ENCODE data around the gene TUBB2B. TPM values are rescaled to one million over a fixed set of nuclear protein-coding genes. Genes with fewer than 3 reads are reported as not detected.

TUBB2B gene
- total and polyA plus RNA-seq, 9 of the 15 experiments (the other 6 are each of a cell fraction or from before 2014, with no cell fraction given) = 0.11 to 9.7 (median 4.6) TPM

GRCh38 chr6:3237761-3238662 is 10.6 kb upstream of the TUBB2B start (continued):
- TF ChIP-seq RFX7 (CRISPR knock-in tag; IDR thresholded peaks at IDR 0.05) (no peak), RBM17 (IDR thresholded peaks at IDR 0.05; ENCODE audit: borderline replicate concordance, low read depth, low read length) (no peak), CBX3 (IDR thresholded peaks at IDR 0.05; ENCODE audit: borderline replicate concordance in 1 of 2, low read length in 2 of 2) (0 out of 3 replicates have a peak, but pooled peaks of 1 of the 2 experiments have one; percentile 32), JUNB (CRISPR knock-in tag; conservative IDR thresholded peaks at IDR 0.05) (no peak), ZBTB43 (CRISPR knock-in tag; IDR thresholded peaks at IDR 0.05) (no peak), MBD1 (CRISPR knock-in tag; IDR thresholded peaks at IDR 0.05) (no peak), PKNOX1 (IDR thresholded peaks at IDR 0.05) (peak; percentile 61; the same call in 1 of the 2 replicates), U2AF1 (optimal IDR thresholded peaks at IDR 0.05; ENCODE audit: low read depth, low read length) (no peak), EGR1 (conservative IDR thresholded peaks at IDR 0.05) (peak; percentile 46), ETV1 (tag; conservative IDR thresholded peaks at IDR 0.05; ENCODE audit: low read depth) (0 out of 2 replicates have a peak, but pooled peaks have one; percentile 5), CCNT2 (IDR thresholded peaks at IDR 0.05; ENCODE audit: borderline replicate concordance, extremely low read depth, insufficient read length, low read depth, low read length) (no peak), ZNF740 (CRISPR knock-in tag; IDR thresholded peaks at IDR 0.05) (no peak), ZNF740 (tag; IDR thresholded peaks at IDR 0.05) (no peak), ZNF212 (CRISPR knock-in tag; IDR thresholded peaks at IDR 0.05) (no peak), GTF2B (IDR thresholded peaks at IDR 0.05; ENCODE audit: extremely low read depth, insufficient read length) (no peak), ESRRA (IDR thresholded peaks at IDR 0.05; ENCODE audit: borderline replicate concordance, low read depth) (0 out of 2 replicates have a peak, but pooled peaks have one; percentile 17), SPI1 (IDR thresholded peaks at IDR 0.05; ENCODE audit: borderline replicate concordance, low read depth, low read length) (no peak), SIN3A (IDR thresholded peaks at IDR 0.05; ENCODE audit: borderline replicate concordance in 2 of 2, control insufficient read depth in 1 of 2, low read depth in 2 of 2, low read length in 2 of 2) (no peak)
